Measurements from ENCODE around the gene PRICKLE4.
"Not testable (repeated sequence)": the region's sequence is repeated elsewhere in the genome, so short reads cannot be mapped to it uniquely, and the experiment has no call there.

PRICKLE4 gene

GRCh38 chr6:41801380-41801779, 20.8 kb downstream of the PRICKLE4 start:
- DNase-seq = no peak

- no peak for DNase-seq
Observed at GRCh38 chr6:41805830-41806774, 25.5 kb downstream of the PRICKLE4 start.

- no peak for DNase-seq
Observed at GRCh38 chr6:41811095-41811494, 30.5 kb downstream of the PRICKLE4 start.

GRCh38 chr6:41811946-41812345, 31.4 kb downstream of the PRICKLE4 start:
- not testable (repeated sequence) for DNase-seq

GRCh38 chr6:41813469-41813868, 32.9 kb downstream of the PRICKLE4 start:
- no peak for DNase-seq

- DNase-seq = no peak
Observed at GRCh38 chr6:41813956-41814355, 33.4 kb downstream of the PRICKLE4 start.

GRCh38 chr6:41814629-41815028, 34.0 kb downstream of the PRICKLE4 start:
- no peak for DNase-seq

GRCh38 chr6:41815587-41815986, 35.0 kb downstream of the PRICKLE4 start:
- DNase-seq = no peak

- no peak for DNase-seq
Observed at GRCh38 chr6:41818271-41819054, 37.9 kb downstream of the PRICKLE4 start.

GRCh38 chr6:41821266-41821665, 40.7 kb downstream of the PRICKLE4 start:
- no peak for DNase-seq

- no peak for DNase-seq
Observed at GRCh38 chr6:41822021-41822420, 41.4 kb downstream of the PRICKLE4 start.

- no peak for DNase-seq
Observed at GRCh38 chr6:41823178-41823577, 42.6 kb downstream of the PRICKLE4 start.

GRCh38 chr6:41824571-41825569, 44.3 kb downstream of the PRICKLE4 start:
- DNase-seq = no peak

GRCh38 chr6:41826343-41827022, 45.9 kb downstream of the PRICKLE4 start:
- DNase-seq = no peak

- DNase-seq = no peak
Observed at GRCh38 chr6:41832263-41832662, 51.7 kb downstream of the PRICKLE4 start.

GRCh38 chr6:41836022-41836659, 55.6 kb downstream of the PRICKLE4 start:
- DNase-seq = no peak

- DNase-seq = no peak
Observed at GRCh38 chr6:41836660-41837052, 56.1 kb downstream of the PRICKLE4 start.

Measured in CD4-positive, alpha-beta T cell treated with Interferon gamma for 1 hour (primary cell).